Nephron (organoid): ENCODE results near the gene THAP9.
A peak's percentile ranks its signal among the peaks of the same experiment; 100 is the strongest.

ENCODE experiments used
- H3K27ac Mint-ChIP-seq, 3 experiments: 2 replicates each; pipeline ENCODE4 v1.8.0; 2020; ENCODE audit warnings: mixed read lengths in 3 of 3, mild to moderate bottlenecking in 2 of 3, moderate library complexity in 1 of 3
- H3K27me3 Mint-ChIP-seq: 2 replicates; pipeline ENCODE4 v1.8.0; 2021; ENCODE audit warnings: low read depth, mild to moderate bottlenecking, moderate library complexity, mixed read lengths
- H3K36me3 Mint-ChIP-seq: 2 replicates; pipeline ENCODE4 v1.8.0; 2020; ENCODE audit warnings: low read depth, mixed read lengths
- H3K4me1 Mint-ChIP-seq: 2 replicates; pipeline ENCODE4 v1.8.0; 2020; ENCODE audit warnings: mixed read lengths
- H3K4me3 Mint-ChIP-seq, 3 experiments: 2 replicates each; pipeline ENCODE4 v1.8.0; 2020; ENCODE audit warnings: mild to moderate bottlenecking in 3 of 3, mixed read lengths in 3 of 3, moderate library complexity in 2 of 3
- H3K9me3 Mint-ChIP-seq: 2 replicates; pipeline ENCODE4 v1.8.0; 2020; ENCODE audit warnings: mixed read lengths
- CTCF ChIP-seq, 3 experiments: fragments of 200-600 bp; sonication (generic); IDR thresholded peaks; one replicate each; pipeline ENCODE4 v1.5.0; 2021; ENCODE audit warnings: antibody characterized with exemption in 3 of 3; ENCODE audit not compliant: unreplicated experiment in 3 of 3

THAP9 gene

GRCh38 chr4:82930848-82931755 is 30.6 kb downstream of the THAP9 start:
- Mint-ChIP-seq H3K4me3 (no peak overlapping the region), H3K4me1 (peaks cover 13% of the 10 kb centered on the region), H3K36me3 (peaks cover 37% of the 10 kb centered on the region), H3K27me3 (no peaks in the 10 kb centered on the region), H3K27ac (peak overlapping the region in 1 of 3 experiments; percentile 36), H3K9me3 (no peaks in the 10 kb centered on the region)
- TF ChIP-seq CTCF (IDR thresholded peaks at IDR 0.05; ENCODE audit: unreplicated experiment in 3 of 3) = no peak

- no peaks in the 10 kb centered on the region for H3K27me3 Mint-ChIP-seq
- no peak overlapping the region for H3K27ac Mint-ChIP-seq
- peaks cover 52% of the 10 kb centered on the region for H3K36me3 Mint-ChIP-seq
- H3K4me3 Mint-ChIP-seq = no peak overlapping the region
- TF ChIP-seq CTCF (IDR thresholded peaks at IDR 0.05; ENCODE audit: unreplicated experiment in 3 of 3) = no peak
- H3K4me1 Mint-ChIP-seq = peaks cover 13% of the 10 kb centered on the region
- no peaks in the 10 kb centered on the region for H3K9me3 Mint-ChIP-seq
Measured at GRCh38 chr4:82934441-82934840, 33.9 kb downstream of the THAP9 start.

- Mint-ChIP-seq H3K36me3 (peaks cover 50% of the 10 kb centered on the region), H3K9me3 (no peaks in the 10 kb centered on the region), H3K4me1 (no peaks in the 10 kb centered on the region), H3K4me3 (no peak overlapping the region), H3K27ac (no peak overlapping the region), H3K27me3 (no peaks in the 10 kb centered on the region)
- TF ChIP-seq CTCF (IDR thresholded peaks at IDR 0.05; ENCODE audit: unreplicated experiment in 3 of 3) = no peak
Measured at GRCh38 chr4:82939414-82939813, 38.9 kb downstream of the THAP9 start.

GRCh38 chr4:82947498-82947897 is 47.0 kb downstream of the THAP9 start:
- H3K4me3 Mint-ChIP-seq = no peak overlapping the region
- TF ChIP-seq CTCF (IDR thresholded peaks at IDR 0.05; ENCODE audit: unreplicated experiment in 3 of 3) = no peak
- no peak overlapping the region for H3K27ac Mint-ChIP-seq
- H3K27me3 Mint-ChIP-seq = no peaks in the 10 kb centered on the region
- H3K9me3 Mint-ChIP-seq = no peaks in the 10 kb centered on the region
- H3K4me1 Mint-ChIP-seq = no peaks in the 10 kb centered on the region
- peaks cover 9% of the 10 kb centered on the region for H3K36me3 Mint-ChIP-seq

GRCh38 chr4:82948647-82949204 is 48.2 kb downstream of the THAP9 start:
- no peak overlapping the region for H3K4me3 Mint-ChIP-seq
- peaks cover 8% of the 10 kb centered on the region for H3K36me3 Mint-ChIP-seq
- no peak overlapping the region for H3K27ac Mint-ChIP-seq
- H3K4me1 Mint-ChIP-seq = no peaks in the 10 kb centered on the region
- H3K27me3 Mint-ChIP-seq = no peaks in the 10 kb centered on the region
- TF ChIP-seq CTCF (IDR thresholded peaks at IDR 0.05; ENCODE audit: unreplicated experiment in 3 of 3) = no peak
- no peaks in the 10 kb centered on the region for H3K9me3 Mint-ChIP-seq
